ENCODE data around the gene ADGRA1. TPM values are rescaled to one million over a fixed set of nuclear protein-coding genes. Genes with fewer than 3 reads are reported as not detected.

The ADGRA1 gene
- total RNA-seq, 2 donors from 2014 or later: 0.24 to 1.0 TPM

GRCh38 chr10:133094866-133095265 is 7.1 kb downstream of the ADGRA1 start:
- DNase-seq: no peak
- Histone ChIP-seq H3K27me3 (ENCODE audit: control insufficient read depth, insufficient read depth, low read length, poor library complexity, severe bottlenecking) (peaks cover 5% of the 10 kb centered on the region), H3K4me1 (ENCODE audit: control insufficient read depth, insufficient read depth, low read length) (no peaks in the 10 kb centered on the region), H3K9me3 (ENCODE audit: control insufficient read depth, low read length) (no peaks in the 10 kb centered on the region), H3K9ac (ENCODE audit: extremely low read depth, low read length, poor library complexity, severe bottlenecking) (no peak overlapping the region), H3K4me3 (ENCODE audit: low read length) (no peak overlapping the region), H3K36me3 (ENCODE audit: control insufficient read depth, insufficient read depth, low read length) (no peaks in the 10 kb centered on the region), H3K27ac (ENCODE audit: low read depth, low read length) (no peak overlapping the region)
- WGBS, 2 experiments (ENCODE audit: insufficient coverage in 1 of 2, insufficient read length in 1 of 2): 92 to 94% methylated on average over 15 to 17 of the region's 17 CpGs
- no peak overlapping the region for H3K27ac Mint-ChIP-seq
- no peaks in the 10 kb centered on the region for H3K9me3 Mint-ChIP-seq
- no peaks in the 10 kb centered on the region for H3K4me1 Mint-ChIP-seq
- H3K27me3 Mint-ChIP-seq (ENCODE audit: insufficient read depth): peaks cover 22% of the 10 kb centered on the region
- no peaks in the 10 kb centered on the region for H3K36me3 Mint-ChIP-seq (ENCODE audit: low read depth)
- no peak overlapping the region for H3K4me3 Mint-ChIP-seq
- TF ChIP-seq CTCF (conservative IDR thresholded peaks at IDR 0.05): no peak

GRCh38 chr10:133095586-133095985 is 7.9 kb downstream of the ADGRA1 start:
- H3K9me3 ChIP-seq (ENCODE audit: control insufficient read depth, low read length): no peaks in the 10 kb centered on the region
- Mint-ChIP-seq H3K27ac (no peak overlapping the region), H3K36me3 (ENCODE audit: low read depth) (no peaks in the 10 kb centered on the region), H3K4me1 (no peaks in the 10 kb centered on the region), H3K27me3 (ENCODE audit: insufficient read depth) (peaks cover 15% of the 10 kb centered on the region), H3K4me3 (no peak overlapping the region), H3K9me3 (no peaks in the 10 kb centered on the region)
- no peaks in the 10 kb centered on the region for H3K27me3 ChIP-seq (ENCODE audit: control insufficient read depth, insufficient read depth, low read length, poor library complexity, severe bottlenecking)
- H3K36me3 ChIP-seq (ENCODE audit: control insufficient read depth, insufficient read depth, low read length): no peaks in the 10 kb centered on the region
- H3K27ac ChIP-seq (ENCODE audit: low read depth, low read length): no peak overlapping the region
- TF ChIP-seq CTCF (conservative IDR thresholded peaks at IDR 0.05): no peak
- H3K9ac ChIP-seq (ENCODE audit: extremely low read depth, low read length, poor library complexity, severe bottlenecking): no peak overlapping the region
- H3K4me3 ChIP-seq (ENCODE audit: low read length): no peak overlapping the region
- no peaks in the 10 kb centered on the region for H3K4me1 ChIP-seq (ENCODE audit: control insufficient read depth, insufficient read depth, low read length)
- DNase-seq: no peak
- WGBS, 2 experiments (ENCODE audit: insufficient coverage in 1 of 2, insufficient read length in 1 of 2): 89 to 100% methylated on average over 2 to 16 of the region's 16 CpGs

GRCh38 chr10:133096616-133097269 is 9.0 kb downstream of the ADGRA1 start:
- no peaks in the 10 kb centered on the region for H3K36me3 Mint-ChIP-seq (ENCODE audit: low read depth)
- peaks cover 9% of the 10 kb centered on the region for H3K27me3 Mint-ChIP-seq (ENCODE audit: insufficient read depth)
- no peak overlapping the region for H3K4me3 Mint-ChIP-seq
- no peaks in the 10 kb centered on the region for H3K9me3 Mint-ChIP-seq
- H3K9me3 ChIP-seq (ENCODE audit: control insufficient read depth, low read length): no peaks in the 10 kb centered on the region
- WGBS, 2 experiments (ENCODE audit: insufficient coverage in 1 of 2, insufficient read length in 1 of 2): 81 to 84% methylated on average over 17 to 28 of the region's 28 CpGs
- DNase-seq: no peak
- H3K27ac ChIP-seq (ENCODE audit: low read depth, low read length): no peak overlapping the region
- no peak overlapping the region for H3K4me3 ChIP-seq (ENCODE audit: low read length)
- no peaks in the 10 kb centered on the region for H3K4me1 ChIP-seq (ENCODE audit: control insufficient read depth, insufficient read depth, low read length)
- no peak overlapping the region for H3K27ac Mint-ChIP-seq
- peak; percentile 30 for TF ChIP-seq CTCF (conservative IDR thresholded peaks at IDR 0.05)
- no peak overlapping the region for H3K9ac ChIP-seq (ENCODE audit: extremely low read depth, low read length, poor library complexity, severe bottlenecking)
- H3K27me3 ChIP-seq (ENCODE audit: control insufficient read depth, insufficient read depth, low read length, poor library complexity, severe bottlenecking): no peaks in the 10 kb centered on the region
- no peaks in the 10 kb centered on the region for H3K4me1 Mint-ChIP-seq
- no peaks in the 10 kb centered on the region for H3K36me3 ChIP-seq (ENCODE audit: control insufficient read depth, insufficient read depth, low read length)

All from endodermal cell (in vitro differentiated cells).